WTC11 (cell line): ENCODE results near the gene IPO4. TPM values are rescaled to one million over a fixed set of nuclear protein-coding genes. Genes with fewer than 3 reads are reported as not detected.

Experiments
- ATAC-seq: fragments of 200-7000 bp; cut with Tn5 transposase; 2 replicates; pipeline ENCODE4 v1.10.0; 2021; ENCODE audit warnings: mild to moderate bottlenecking, moderate library complexity
- CTCF ChIA-PET: fragments of 300-600 bp; sonication (Branson Sonifier 250); formaldehyde crosslinking; loops from one replicate; lab custom pipeline; 2021; ENCODE audit warnings: antibody characterized with exemption; lab: Charles Lee
- POLR2A ChIA-PET: fragments of 350-600 bp; sonication (Branson Sonifier 250); formaldehyde crosslinking; loops from one replicate; lab custom pipeline; 2021; ENCODE audit warnings: antibody characterized with exemption; lab: Charles Lee
- DNase-seq: peaks from one replicate; pipeline ENCODE4 v3.0.0; 2021; ENCODE audit warnings: low spot score
- H3K27ac Mint-ChIP-seq: 2 replicates; pipeline ENCODE4 v1.8.0; 2021; ENCODE audit warnings: mixed read lengths
- H3K27me3 Mint-ChIP-seq: 2 replicates; pipeline ENCODE4 v1.8.0; 2021; ENCODE audit warnings: low read depth, mild to moderate bottlenecking, moderate library complexity, mixed read lengths
- H3K36me3 Mint-ChIP-seq: 2 replicates; pipeline ENCODE4 v1.8.0; 2021; ENCODE audit warnings: mixed read lengths
- H3K4me1 Mint-ChIP-seq: 2 replicates; pipeline ENCODE4 v1.8.0; 2022; ENCODE audit warnings: mixed read lengths
- H3K4me3 Mint-ChIP-seq: 2 replicates; pipeline ENCODE4 v1.8.0; 2021; ENCODE audit warnings: mild to moderate bottlenecking, moderate library complexity, mixed read lengths
- H3K9me3 Mint-ChIP-seq: 2 replicates; pipeline ENCODE4 v1.8.0; 2021; ENCODE audit warnings: mixed read lengths
- CDX4 ChIP-seq: fragments of 250-450 bp; sonication (Bioruptor Pico); IDR thresholded peaks from 2 replicates; pipeline ENCODE4 v1.9.0; 2021; ENCODE audit warnings: moderate library complexity, mild to moderate bottlenecking, inconsistent platforms, borderline replicate concordance
- CREB1 ChIP-seq: sonication (generic); formaldehyde crosslinking; IDR thresholded peaks from 2 replicates; pipeline ENCODE4 v1.8.0; 2023; ENCODE audit warnings: mild to moderate bottlenecking, missing genetic modification reagents
- CREM ChIP-seq: sonication (generic); formaldehyde crosslinking; IDR thresholded peaks from 2 replicates; pipeline ENCODE4 v1.8.1; 2022; ENCODE audit warnings: mild to moderate bottlenecking, missing genetic modification reagents, moderate library complexity
- E2F1 ChIP-seq: sonication (generic); formaldehyde crosslinking; IDR thresholded peaks from 2 replicates; pipeline ENCODE4 v1.8.0; 2022; ENCODE audit warnings: mild to moderate bottlenecking, missing genetic modification reagents
- ERG ChIP-seq: fragments of 250-450 bp; sonication (Bioruptor Pico); IDR thresholded peaks from 2 replicates; pipeline ENCODE4 v1.8.0; 2021; ENCODE audit warnings: mild to moderate bottlenecking
- GABPB1 ChIP-seq: sonication (generic); formaldehyde crosslinking; IDR thresholded peaks from 2 replicates; pipeline ENCODE4 v1.8.1; 2023; ENCODE audit warnings: mild to moderate bottlenecking, missing genetic modification reagents
- OVOL2 ChIP-seq: fragments of 250-450 bp; sonication (Bioruptor Pico); IDR thresholded peaks from 2 replicates; pipeline ENCODE4 v1.9.0; 2021; ENCODE audit warnings: mild to moderate bottlenecking, borderline replicate concordance
- TCF7 ChIP-seq: sonication (generic); formaldehyde crosslinking; IDR thresholded peaks from 2 replicates; pipeline ENCODE4 v1.8.0; 2022; ENCODE audit warnings: mild to moderate bottlenecking, low read depth, missing genetic modification reagents, moderate library complexity
- ZNF138 ChIP-seq: sonication (generic); formaldehyde crosslinking; conservative IDR thresholded peaks from 2 replicates; pipeline ENCODE4 v1.8.1; 2022; ENCODE audit warnings: mild to moderate bottlenecking, moderate library complexity, missing genetic modification reagents
- ZNF219 ChIP-seq: sonication (generic); formaldehyde crosslinking; IDR thresholded peaks from 2 replicates; pipeline ENCODE4 v1.8.0; 2023; ENCODE audit warnings: missing genetic modification reagents, mild to moderate bottlenecking, borderline replicate concordance
- ZNF317 ChIP-seq: sonication (generic); formaldehyde crosslinking; IDR thresholded peaks from 2 replicates; pipeline ENCODE4 v1.8.1; 2023; ENCODE audit warnings: low read depth, mild to moderate bottlenecking, moderate library complexity, missing genetic modification reagents, borderline replicate concordance
- ZNF512 ChIP-seq: sonication (generic); formaldehyde crosslinking; IDR thresholded peaks from 2 replicates; pipeline ENCODE4 v1.8.1; 2022; ENCODE audit warnings: missing genetic modification reagents, borderline replicate concordance
- microRNA-seq: library from miRNA; unstranded; fragments of <30 nt; microRNA quantifications from one replicate; pipeline ENCODE4 v1.2.0, GENCODE V29; 2022; ENCODE audit warnings: borderline number of aligned reads
- total RNA-seq: library from RNA; stranded (reverse); gene quantifications from 3 replicates; pipeline ENCODE4 v1.2.3, GENCODE V29; 2021

IPO4 gene
- total RNA-seq, 1 experiment from 2014 or later = 128 TPM

GRCh38 chr14:24130380-24130716 is 58.3 kb downstream of the IPO4 start, which contains the start of gene FITM1:
FITM1 (plus strand) TSS chr14:24130659; CDS start chr14:24131564, 905 bp downstream.
- Mint-ChIP-seq H3K27me3 (no peaks in the 10 kb centered on the region; the same call in 1 of the 2 replicates), H3K9me3 (no peaks in the 10 kb centered on the region), H3K27ac (0 out of 2 replicates have a peak within 1 kb of the TSS, but pooled peaks have one; percentile 67)
- TF ChIP-seq ERG (no peak), TCF7 (no peak), ZNF138 (CRISPR knock-in tag) (no peak), ZNF219 (CRISPR knock-in tag) (no peak), CDX4 (CRISPR knock-in tag) (no peak), CREM (CRISPR knock-in tag) (no peak), CREB1 (no peak), GABPB1 (CRISPR knock-in tag) (no peak), OVOL2 (no peak), E2F1 (CRISPR knock-in tag) (no peak), ZNF512 (CRISPR knock-in tag) (no peak), ZNF317 (CRISPR knock-in tag) (no peak)
- TF ChIP-seq, all 79 proteins: peak for 0
- DNase-seq = no peak
- no peaks in the 10 kb centered on the region for H3K36me3 Mint-ChIP-seq
- ChIA-PET POLR2A (no interaction called here), CTCF (interaction anchor here (1.3 kb wide), 1 partner anchor 31 kb away, joined by 6 read pairs; the partner anchor contains the start of gene IRF9)
- no peak within 1 kb of the TSS for H3K4me3 Mint-ChIP-seq
- peaks cover 9% of the 10 kb centered on the region for H3K4me1 Mint-ChIP-seq
- ATAC-seq = no peak

Small RNA genes within 50 kb of the gene (microRNA-seq; reads per million reads assigned to microRNA genes)
- gene MIR7703 = not detected

Other genes starting within 250 kb of the IPO4 start
- gene DHRS4, start 235.0 kb downstream of the IPO4 start, total RNA-seq = 14.5 to 14.9 TPM (median 14.8 TPM) in 3 replicates
- 8.7 to 10.2 TPM (median 9.7 TPM) in 3 replicates for gene DHRS4L2, start 199.9 kb downstream of the IPO4 start, total RNA-seq
- 10.6 to 13.0 TPM (median 11.4 TPM) in 3 replicates for gene CARMIL3, start 136.8 kb downstream of the IPO4 start, total RNA-seq
- gene CPNE6, start 117.3 kb downstream of the IPO4 start, total RNA-seq = not detected in 3 replicates
- gene PCK2, start 94.5 kb downstream of the IPO4 start, total RNA-seq = 51.2 to 67.0 TPM (median 59.2 TPM) in 3 replicates
- gene DCAF11, start 74.0 kb downstream of the IPO4 start, total RNA-seq = 73.6 to 90.2 TPM (median 77.3 TPM) in 3 replicates
- 1.3 to 2.3 TPM (median 1.6 TPM) in 3 replicates for gene NRL, start 73.9 kb downstream of the IPO4 start, total RNA-seq
- 0.25 to 0.39 TPM in 2 of 3 replicates, not detected in the other for gene FITM1, start 58.2 kb downstream of the IPO4 start, total RNA-seq
- gene PSME1, start 52.6 kb downstream of the IPO4 start, total RNA-seq = 76.8 to 99.1 TPM (median 98.8 TPM) in 3 replicates
- 41.3 to 47.9 TPM (median 44.4 TPM) in 3 replicates for gene EMC9, start 47.2 kb downstream of the IPO4 start, total RNA-seq
- gene PSME2, start 42.2 kb downstream of the IPO4 start, total RNA-seq = 103 to 112 TPM (median 103 TPM) in 3 replicates
- 63.0 to 86.2 TPM (median 68.4 TPM) in 3 replicates for gene RNF31, start 41.3 kb downstream of the IPO4 start, total RNA-seq
- 15.6 to 16.2 TPM (median 15.7 TPM) in 3 replicates for gene IRF9, start 27.6 kb downstream of the IPO4 start, total RNA-seq
- 29.6 to 32.2 TPM (median 31.5 TPM) in 3 replicates for gene REC8, start 16.7 kb downstream of the IPO4 start, total RNA-seq
- 27.9 to 29.2 TPM (median 28.4 TPM) in 3 replicates for gene TM9SF1, start 6.6 kb upstream of the IPO4 start, total RNA-seq
- 0.13 to 0.16 TPM in 2 of 3 replicates, not detected in the other for gene TSSK4, start 16.9 kb upstream of the IPO4 start, total RNA-seq
- 32.7 to 38.5 TPM (median 36.5 TPM) in 3 replicates for gene CHMP4A, start 24.7 kb upstream of the IPO4 start, total RNA-seq
- 12.6 to 18.4 TPM (median 16.9 TPM) in 3 replicates for gene MDP1, start 27.2 kb upstream of the IPO4 start, total RNA-seq
- gene NEDD8, start 43.6 kb upstream of the IPO4 start, total RNA-seq = 218 to 233 TPM (median 221 TPM) in 3 replicates
- 74.2 to 82.3 TPM (median 78.4 TPM) in 3 replicates for gene GMPR2, start 44.1 kb upstream of the IPO4 start, total RNA-seq
- gene TINF2, start 53.8 kb upstream of the IPO4 start, total RNA-seq = 32.2 to 39.8 TPM (median 35.7 TPM) in 3 replicates
- 2.5 to 5.2 TPM (median 4.4 TPM) in 3 replicates for gene TGM1, start 74.4 kb upstream of the IPO4 start, total RNA-seq
- gene RABGGTA, start 82.8 kb upstream of the IPO4 start, total RNA-seq = 22.3 to 28.1 TPM (median 27.1 TPM) in 3 replicates
- gene DHRS1, start 111.0 kb upstream of the IPO4 start, total RNA-seq = 13.9 to 16.7 TPM (median 15.4 TPM) in 3 replicates
- gene NOP9, start 111.0 kb upstream of the IPO4 start, total RNA-seq = 34.3 to 44.4 TPM (median 35.0 TPM) in 3 replicates
- 4.7 to 6.1 TPM (median 5.6 TPM) in 3 replicates for gene CIDEB, start 119.2 kb upstream of the IPO4 start, total RNA-seq
- gene LTB4R2, start 121.3 kb upstream of the IPO4 start, total RNA-seq = 9.1 to 12.9 TPM (median 9.8 TPM) in 3 replicates
- 6.9 to 9.4 TPM (median 7.6 TPM) in 3 replicates for gene LTB4R, start 122.7 kb upstream of the IPO4 start, total RNA-seq
- 0.96 to 2.4 TPM (median 1.1 TPM) in 3 replicates for gene ADCY4, start 146.3 kb upstream of the IPO4 start, total RNA-seq
- 0.37 to 1.2 TPM (median 0.83 TPM) in 3 replicates for gene RIPK3, start 151.2 kb upstream of the IPO4 start, total RNA-seq
- 60.7 to 101 TPM (median 95.9 TPM) in 3 replicates for gene NFATC4, start 179.4 kb upstream of the IPO4 start, total RNA-seq
- gene NYNRIN, start 210.2 kb upstream of the IPO4 start, total RNA-seq = 16.6 to 18.3 TPM (median 17.9 TPM) in 3 replicates
- 0.94 to 2.1 TPM (median 1.5 TPM) in 3 replicates for gene CBLN3, start 240.9 kb upstream of the IPO4 start, total RNA-seq
- 33.2 to 34.2 TPM (median 33.3 TPM) in 3 replicates for gene KHNYN, start 241.1 kb upstream of the IPO4 start, total RNA-seq